ENCODE results near the gene MAP3K12. TPM values are rescaled to one million over a fixed set of nuclear protein-coding genes. Genes with fewer than 3 reads are reported as not detected.

Gene MAP3K12
- total and polyA plus RNA-seq, 2 donors (not counting 1 experiment from before 2014, with no cell fraction given), result 31.6 to 40.8 TPM

GRCh38 chr12:53480491-53481442 is 18.5 kb downstream of the MAP3K12 start:
- no peak for TF ChIP-seq CTCF (conservative IDR thresholded peaks at IDR 0.05 in 1 of 2, IDR thresholded peaks at IDR 0.05 in 1 of 2; ENCODE audit: low read depth in 1 of 2, low read length in 2 of 2)
- TF ChIP-seq EZH2 (IDR thresholded peaks at IDR 0.05; ENCODE audit: low read length, missing control alignments), result no peak
- H3K4me3 ChIP-seq (replicated peaks in 1 of 4; ENCODE audit: control extremely low read depth in 1 of 4, insufficient read depth in 1 of 4, low read depth in 3 of 4, low read length in 4 of 4), result no peak overlapping the region
- no peak overlapping the region for H2AFZ ChIP-seq (ENCODE audit: low read length)
- H3K4me2 ChIP-seq (ENCODE audit: extremely low read depth, insufficient read depth, low read length), result no peak overlapping the region
- H3K9me3 ChIP-seq (ENCODE audit: control insufficient read depth, insufficient read depth, low read depth, low read length), result no peaks in the 10 kb centered on the region
- DNase-seq (ENCODE audit: low read depth in 2 of 2), result no peak
- H3K36me3 ChIP-seq (ENCODE audit: control insufficient read depth, insufficient read depth, low read length), result peaks cover 36% of the 10 kb centered on the region
- no peaks in the 10 kb centered on the region for H3K27me3 ChIP-seq (ENCODE audit: control insufficient read depth, insufficient read depth, low read length)
- no peak overlapping the region for H3K9ac ChIP-seq (ENCODE audit: insufficient read depth, low read length)
- H3K27ac ChIP-seq (ENCODE audit: insufficient read depth, low read length), result peak overlapping the region; percentile 16
- H3K4me1 ChIP-seq (ENCODE audit: control insufficient read depth, extremely low read depth, insufficient read depth, low read length), result peaks cover 27% of the 10 kb centered on the region
- H4K20me1 ChIP-seq (ENCODE audit: control insufficient read depth, extremely low read depth, insufficient read depth, low read length), result no peaks in the 10 kb centered on the region
- H3K79me2 ChIP-seq (ENCODE audit: control insufficient read depth, insufficient read depth, low read length), result peaks cover 14% of the 10 kb centered on the region

GRCh38 chr12:53479331-53479730 is 19.9 kb downstream of the MAP3K12 start:
- no peak overlapping the region for H3K9ac ChIP-seq (ENCODE audit: insufficient read depth, low read length)

More at GRCh38 chr12:53479331-53479730, 19.9 kb downstream of the MAP3K12 start:
- H3K36me3 ChIP-seq (ENCODE audit: control insufficient read depth, insufficient read depth, low read length), result peaks cover 33% of the 10 kb centered on the region
- H3K27ac ChIP-seq (ENCODE audit: insufficient read depth, low read length), result peak overlapping the region; percentile 13
- peaks cover 1% of the 10 kb centered on the region for H4K20me1 ChIP-seq (ENCODE audit: control insufficient read depth, extremely low read depth, insufficient read depth, low read length)
- H3K9me3 ChIP-seq (ENCODE audit: control insufficient read depth, insufficient read depth, low read depth, low read length), result no peaks in the 10 kb centered on the region
- H2AFZ ChIP-seq (ENCODE audit: low read length), result no peak overlapping the region
- H3K79me2 ChIP-seq (ENCODE audit: control insufficient read depth, insufficient read depth, low read length), result peaks cover 28% of the 10 kb centered on the region
- H3K4me1 ChIP-seq (ENCODE audit: control insufficient read depth, extremely low read depth, insufficient read depth, low read length), result peaks cover 28% of the 10 kb centered on the region
- no peaks in the 10 kb centered on the region for H3K27me3 ChIP-seq (ENCODE audit: control insufficient read depth, insufficient read depth, low read length)
- no peak overlapping the region for H3K4me2 ChIP-seq (ENCODE audit: extremely low read depth, insufficient read depth, low read length)
- no peak for DNase-seq (ENCODE audit: low read depth in 2 of 2)
- TF ChIP-seq CTCF (conservative IDR thresholded peaks at IDR 0.05 in 1 of 2, IDR thresholded peaks at IDR 0.05 in 1 of 2; ENCODE audit: low read depth in 1 of 2, low read length in 2 of 2) (no peak), EZH2 (IDR thresholded peaks at IDR 0.05; ENCODE audit: low read length, missing control alignments) (no peak)
- no peak overlapping the region for H3K4me3 ChIP-seq (replicated peaks in 1 of 4; ENCODE audit: control extremely low read depth in 1 of 4, insufficient read depth in 1 of 4, low read depth in 3 of 4, low read length in 4 of 4)

Data from fibroblast of lung (primary cell).